Smooth muscle cell (in vitro differentiated cells): ENCODE data around the gene CLPX. TPM values are rescaled to one million over a fixed set of nuclear protein-coding genes. Genes with fewer than 3 reads are reported as not detected.
"Not testable (repeated sequence)": the region's sequence is repeated elsewhere in the genome, so short reads cannot be mapped to it uniquely, and the experiment has no call there.

Experiments used
- DNase-seq: peaks from one replicate; lab custom pipeline; 2025; ENCODE audit not compliant: unreplicated experiment; lab: John Stamatoyannopoulos, UW
- H2AFZ ChIP-seq: fragments of 200-600 bp; sonication (generic); 2 replicates; pipeline ENCODE4 v1.6.0; 2016; ENCODE audit warnings: antibody characterized with exemption, low read depth, mild to moderate bottlenecking
- H3F3A ChIP-seq: fragments of 200-600 bp; sonication (generic); 2 replicates; pipeline ENCODE4 v1.6.0; 2017; ENCODE audit warnings: antibody characterized with exemption, low read depth
- H3K27ac ChIP-seq: fragments of 200-600 bp; sonication (generic); 2 replicates; pipeline ENCODE4 v1.5.1; 2016; ENCODE audit warnings: low read depth, mild to moderate bottlenecking
- H3K27me3 ChIP-seq: fragments of 200-600 bp; sonication (generic); 2 replicates; pipeline ENCODE4 v1.6.1; 2016; ENCODE audit warnings: low read depth, mild to moderate bottlenecking
- H3K36me3 ChIP-seq: fragments of 200-600 bp; sonication (generic); 2 replicates; pipeline ENCODE4 v1.5.1; 2016; ENCODE audit warnings: low read depth
- H3K4me1 ChIP-seq: fragments of 200-600 bp; sonication (generic); 2 replicates; pipeline ENCODE4 v1.5.1; 2016; ENCODE audit warnings: low read depth
- H3K4me2 ChIP-seq: fragments of 200-600 bp; sonication (generic); 2 replicates; pipeline ENCODE4 v1.6.0; 2016; ENCODE audit warnings: mild to moderate bottlenecking
- H3K4me3 ChIP-seq: fragments of 200-600 bp; sonication (generic); 2 replicates; pipeline ENCODE4 v1.5.1; 2016; ENCODE audit warnings: mild to moderate bottlenecking
- H3K79me2 ChIP-seq: fragments of 200-600 bp; sonication (generic); 2 replicates; pipeline ENCODE4 v1.6.0; 2016; ENCODE audit warnings: low read depth, mild to moderate bottlenecking
- H3K9ac ChIP-seq: fragments of 200-600 bp; sonication (generic); 2 replicates; pipeline ENCODE4 v1.6.0; 2016; ENCODE audit warnings: low read depth
- H3K9me3 ChIP-seq: fragments of 200-600 bp; sonication (generic); replicated peaks from 2 replicates; pipeline ENCODE4 v1.5.1; 2016; ENCODE audit warnings: low read depth
- H4K20me1 ChIP-seq: fragments of 200-600 bp; sonication (generic); 2 replicates; pipeline ENCODE4 v1.6.0; 2016; ENCODE audit warnings: low read depth
- CTCF ChIP-seq: fragments of 200-600 bp; sonication (generic); IDR thresholded peaks from 2 replicates; pipeline ENCODE4 v1.5.1; 2017; ENCODE audit warnings: borderline replicate concordance, mild to moderate bottlenecking, antibody characterized with exemption; ENCODE audit not compliant: insufficient read depth, poor library complexity, severe bottlenecking
- WGBS: methylation state at CpG from one replicate; pipeline ENCODE4 v1.1.7; 2016; ENCODE audit warnings: low lambda C conversion rate; 5-methylcytosine and 5-hydroxymethylcytosine counted together
- polyA plus RNA-seq: library from polyadenylated mRNA; unstranded; fragments of >200 nt; fragmentation: Nextera tagmentation; extraction: Ambion mirVana; gene quantifications from 2 replicates; pipeline ENCODE4 v1.2.1, GENCODE V29; 2016
- total RNA-seq: library from RNA; depleted of rRNA; stranded (reverse); fragments of >200 nt; gene quantifications from 2 replicates; pipeline ENCODE4 v1.2.3, GENCODE V29; 2014

Gene CLPX
- total and polyA plus RNA-seq, 2 experiments from 2014 or later = 21.8 to 34.8 TPM

- Histone ChIP-seq H3K9ac (no peak overlapping the region), H3K4me1 (peaks cover 7% of the 10 kb centered on the region), H3K27ac (no peak overlapping the region), H3K79me2 (peaks cover 71% of the 10 kb centered on the region), H3K9me3 (no peaks in the 10 kb centered on the region), H3K27me3 (no peaks in the 10 kb centered on the region), H3K36me3 (peaks cover 17% of the 10 kb centered on the region), H4K20me1 (peaks cover 47% of the 10 kb centered on the region), H2AFZ (no peak overlapping the region), H3F3A (peaks cover 3% of the 10 kb centered on the region), H3K4me3 (peak overlapping the region; percentile 15), H3K4me2 (peak overlapping the region; percentile 92)
- TF ChIP-seq CTCF = no peak
- 92% methylated on average over 4 of the region's 4 CpGs for WGBS
- DNase-seq = no peak
Measured at GRCh38 chr15:65182538-65182937, 2.6 kb downstream of the CLPX start.

GRCh38 chr15:65181582-65182353 is 3.4 kb downstream of the CLPX start:
- Histone ChIP-seq H3K4me2 (peak overlapping the region; percentile 92), H4K20me1 (peaks cover 51% of the 10 kb centered on the region)
- 99% methylated on average over 15 of the region's 15 CpGs for WGBS

GRCh38 chr15:65180167-65180566 is 5.0 kb downstream of the CLPX start:
- no peak overlapping the region for H3K9ac ChIP-seq
- 91% methylated on average over 3 of the region's 3 CpGs for WGBS
- peaks cover 61% of the 10 kb centered on the region for H4K20me1 ChIP-seq
- H3K4me3 ChIP-seq = no peak overlapping the region
- peaks cover 82% of the 10 kb centered on the region for H3K79me2 ChIP-seq
- H3K27ac ChIP-seq = no peak overlapping the region
- H3K27me3 ChIP-seq = no peaks in the 10 kb centered on the region
- no peak for DNase-seq
- no peaks in the 10 kb centered on the region for H3K9me3 ChIP-seq
- no peak overlapping the region for H2AFZ ChIP-seq
- H3K4me2 ChIP-seq = no peak overlapping the region
- no peak for TF ChIP-seq CTCF
- peaks cover 21% of the 10 kb centered on the region for H3K36me3 ChIP-seq
- H3K4me1 ChIP-seq = peaks cover 7% of the 10 kb centered on the region
- peaks cover 3% of the 10 kb centered on the region for H3F3A ChIP-seq

More at GRCh38 chr15:65181582-65182353, 3.4 kb downstream of the CLPX start:
- not testable (repeated sequence) for H3K27ac ChIP-seq, DNase-seq, H3F3A ChIP-seq, H3K27me3 ChIP-seq, H2AFZ ChIP-seq, H3K9me3 ChIP-seq, H3K9ac ChIP-seq, H3K4me1 ChIP-seq
- H3K4me3 ChIP-seq = peak overlapping the region; percentile 15
- peaks cover 76% of the 10 kb centered on the region for H3K79me2 ChIP-seq
- peaks cover 21% of the 10 kb centered on the region for H3K36me3 ChIP-seq

- Histone ChIP-seq H3K36me3 (peaks cover 21% of the 10 kb centered on the region), H3F3A (peaks cover 3% of the 10 kb centered on the region), H3K27ac (peak overlapping the region; percentile 59), H3K4me3 (no peak overlapping the region), H4K20me1 (peaks cover 77% of the 10 kb centered on the region), H3K79me2 (peaks cover 63% of the 10 kb centered on the region), H3K4me1 (peaks cover 7% of the 10 kb centered on the region), H3K4me2 (no peak overlapping the region), H3K9me3 (no peaks in the 10 kb centered on the region), H3K27me3 (no peaks in the 10 kb centered on the region), H3K9ac (no peak overlapping the region), H2AFZ (no peak overlapping the region)
- no peak for DNase-seq
- 70% methylated on average over 1 of the region's 1 CpG for WGBS
- TF ChIP-seq CTCF = no peak
Measured at GRCh38 chr15:65177901-65178300, 7.2 kb downstream of the CLPX start.
